Panc1 (cell line): ENCODE data around the gene GTSE1. TPM values are rescaled to one million over a fixed set of nuclear protein-coding genes. Genes with fewer than 3 reads are reported as not detected.

Experiments
- ATAC-seq: fragments of 200-7000 bp; cut with Tn5 transposase; 2 replicates; pipeline ENCODE4 v1.9.1; 2020; ENCODE audit warnings: mild to moderate bottlenecking, moderate library complexity
- BruUV-seq: library from RNA; stranded (reverse); fragments of 400-500 nt; replicated peaks from 2 replicates; lab custom pipeline; 2021; lab: Mats Ljungman, UMichigan
- CTCF ChIA-PET: fragments of 300-600 bp; sonication (Branson Sonifier 250); formaldehyde crosslinking; loops from one replicate; lab custom pipeline; 2022; ENCODE audit warnings: antibody characterized with exemption; lab: Charles Lee
- POLR2A ChIA-PET: fragments of 300-600 bp; sonication (Branson Sonifier 250); formaldehyde crosslinking; loops from one replicate; lab custom pipeline; 2022; ENCODE audit warnings: antibody characterized with exemption; lab: Charles Lee
- DNase-seq: peaks from one replicate; pipeline ENCODE4 v3.0.0-alpha.2; 2010; ENCODE audit warnings: low read depth, low spot score
- H3K27ac ChIP-seq: 2 replicates; pipeline ENCODE4 v1.5.1; 2011; ENCODE audit warnings: mild to moderate bottlenecking, low read length, inconsistent platforms
- H3K27me3 ChIP-seq: fragments of 200-500 bp; sonication (Bioruptor generic); 2 replicates; pipeline ENCODE4 v1.6.0; 2014; ENCODE audit warnings: low read length, inconsistent platforms; ENCODE audit not compliant: control insufficient read depth, insufficient read depth
- H3K36me3 ChIP-seq: fragments of 200-500 bp; sonication (Bioruptor generic); 2 replicates; pipeline ENCODE4 v1.5.1; 2014; ENCODE audit warnings: inconsistent platforms, mild to moderate bottlenecking, low read length, moderate library complexity; ENCODE audit not compliant: control insufficient read depth, insufficient read depth
- H3K4me1 ChIP-seq: 2 replicates; pipeline ENCODE4 v1.5.1; 2011; ENCODE audit warnings: inconsistent platforms, mild to moderate bottlenecking, low read length, moderate library complexity; ENCODE audit not compliant: control insufficient read depth, insufficient read depth
- H3K4me3 ChIP-seq, 2 experiments: 2 replicates each; pipeline ENCODE4 v1.5.1; 2011 to 2012; ENCODE audit warnings: low read depth in 2 of 2, low read length in 2 of 2, mild to moderate bottlenecking in 2 of 2, inconsistent platforms in 1 of 2, moderate library complexity in 1 of 2
- H3K9me3 ChIP-seq: fragments of 200-500 bp; sonication (Bioruptor generic); 2 replicates; pipeline ENCODE4 v1.5.1; 2014; ENCODE audit warnings: low read depth, mild to moderate bottlenecking, inconsistent platforms, low read length, moderate library complexity; ENCODE audit not compliant: control insufficient read depth, insufficient read depth
- CTCF ChIP-seq: fragments of 450-650 bp; IDR thresholded peaks from 2 replicates; pipeline ENCODE4 v1.5.1; 2017; ENCODE audit warnings: mild to moderate bottlenecking
- POLR2AphosphoS5 ChIP-seq: IDR thresholded peaks from 2 replicates; pipeline ENCODE4 v1.6.1; 2012; ENCODE audit warnings: mild to moderate bottlenecking, low read depth, low read length, moderate library complexity
- REST ChIP-seq, 2 experiments: IDR thresholded peaks; 2 replicates each; pipeline ENCODE4 v1.6.1; 2011 to 2012; ENCODE audit warnings: low read depth in 2 of 2, control low read depth in 1 of 2, low read length in 1 of 2, mild to moderate bottlenecking in 1 of 2, moderate library complexity in 1 of 2; ENCODE audit not compliant: insufficient read depth in 1 of 2
- SIN3A ChIP-seq: IDR thresholded peaks from 2 replicates; pipeline ENCODE4 v1.6.1; 2012; ENCODE audit warnings: low read depth, mild to moderate bottlenecking, low read length, moderate library complexity, borderline replicate concordance; ENCODE audit not compliant: insufficient read depth
- TCF7L2 ChIP-seq: IDR thresholded peaks from 2 replicates; pipeline ENCODE4 v1.6.1; 2011; ENCODE audit warnings: mild to moderate bottlenecking, low read depth, low read length, inconsistent platforms
- in situ Hi-C: cut with HindIII; loops from 2 replicates; pipeline ENCODE4 v1.10.0; 2016; ENCODE audit warnings: low sequenced_read_pairs, low pct_unique_long_range_greater_than_20kb
- intact Hi-C: fragments of 100-400 bp; cut with micrococcal nuclease; formaldehyde crosslinking; loops from one replicate; pipeline ENCODE4 v1.10.0; 2022; ENCODE audit not compliant: unreplicated experiment
- total RNA-seq: library from RNA; stranded (reverse); gene quantifications from one replicate; pipeline ENCODE4 v1.2.1, GENCODE V29; 2021; ENCODE audit not compliant: unreplicated experiment

GTSE1 gene
- total RNA-seq, 1 experiment from 2014 or later, result 36.2 TPM

- BruUV-seq, result no TSS peak
- in situ Hi-C loops, result no loop called here
Observed at GRCh38 chr22:46374663-46375474, 78.2 kb downstream of the GTSE1 start.

GRCh38 chr22:46376111-46376510, 79.4 kb downstream of the GTSE1 start:
- intact Hi-C loops, result no loop called here
- in situ Hi-C loops, result no loop called here
- H3K4me3 ChIP-seq, result no peak overlapping the region
- no peaks in the 10 kb centered on the region for H3K27me3 ChIP-seq
- no peak for ATAC-seq
- no TSS peak for BruUV-seq
- H3K9me3 ChIP-seq, result no peaks in the 10 kb centered on the region
- no peak overlapping the region for H3K27ac ChIP-seq
- no peaks in the 10 kb centered on the region for H3K36me3 ChIP-seq
- ChIA-PET CTCF (interaction anchor here (0.6 kb wide), 1 partner anchor 42 kb away, joined by 6 read pairs; no protein-coding TSS in a partner anchor), POLR2A (no interaction called here)
- no peak for DNase-seq
- TF ChIP-seq REST (IDR thresholded peaks at IDR 0.05; ENCODE audit: insufficient read depth in 1 of 2, low read depth in 2 of 2, low read length in 1 of 2) (no peak), SIN3A (no peak), TCF7L2 (no peak), CTCF (no peak), POLR2AphosphoS5 (no peak)
- H3K4me1 ChIP-seq, result no peaks in the 10 kb centered on the region

More at GRCh38 chr22:46374663-46375474, 78.2 kb downstream of the GTSE1 start:
- H3K9me3 ChIP-seq, result no peaks in the 10 kb centered on the region
- H3K4me3 ChIP-seq, result no peak overlapping the region
- DNase-seq (no peak), ATAC-seq (no peak)
- ChIA-PET POLR2A (no interaction called here), CTCF (no interaction called here)
- intact Hi-C loops, result no loop called here
- H3K27ac ChIP-seq, result no peak overlapping the region
- no peaks in the 10 kb centered on the region for H3K4me1 ChIP-seq
- no peaks in the 10 kb centered on the region for H3K36me3 ChIP-seq
- no peaks in the 10 kb centered on the region for H3K27me3 ChIP-seq
- TF ChIP-seq CTCF (no peak), TCF7L2 (no peak), POLR2AphosphoS5 (no peak)
